Stimulated activated CD4-positive, alpha-beta T cell treated with anti-CD3 and anti-CD28 coated beads, Interleukin-4, amount 100 ng/mL, for 48 hours (primary cell): ENCODE data around the gene ZNF496.
"Not testable (repeated sequence)": the region's sequence is repeated elsewhere in the genome, so short reads cannot be mapped to it uniquely, and the experiment has no call there.

Experiments used
- DNase-seq, 2 donors: peaks; one replicate each; pipeline ENCODE4 v3.0.0-alpha.2; 2020; ENCODE audit warnings: low read depth in 2 of 2

Gene ZNF496

GRCh38 chr1:247359559-247359958, 27.9 kb upstream of the ZNF496 start:
- no peak for DNase-seq

- no peak for DNase-seq
Measured at GRCh38 chr1:247358920-247359319, 27.3 kb upstream of the ZNF496 start.

- DNase-seq = no peak
Measured at GRCh38 chr1:247357781-247358211, 26.1 kb upstream of the ZNF496 start.

- DNase-seq = no peak
Measured at GRCh38 chr1:247357052-247357780, 25.5 kb upstream of the ZNF496 start.

GRCh38 chr1:247355160-247355559, 23.5 kb upstream of the ZNF496 start:
- not testable (repeated sequence) for DNase-seq

- DNase-seq = no peak
Measured at GRCh38 chr1:247352175-247352574, 20.5 kb upstream of the ZNF496 start.

GRCh38 chr1:247350587-247350986, 18.9 kb upstream of the ZNF496 start:
- DNase-seq = no peak

GRCh38 chr1:247347477-247348222, 16.0 kb upstream of the ZNF496 start:
- no peak for DNase-seq

- no peak for DNase-seq
Measured at GRCh38 chr1:247345881-247346280, 14.2 kb upstream of the ZNF496 start.

- no peak for DNase-seq
Measured at GRCh38 chr1:247343801-247344200, 12.1 kb upstream of the ZNF496 start.

- no peak for DNase-seq
Measured at GRCh38 chr1:247338723-247339275, 7.1 kb upstream of the ZNF496 start.

- DNase-seq = no peak
Measured at GRCh38 chr1:247337961-247338360, 6.3 kb upstream of the ZNF496 start.

- no peak for DNase-seq
Measured at GRCh38 chr1:247337250-247337746, 5.6 kb upstream of the ZNF496 start.

GRCh38 chr1:247336390-247336789, 4.7 kb upstream of the ZNF496 start:
- no peak for DNase-seq

GRCh38 chr1:247335882-247336281, 4.2 kb upstream of the ZNF496 start:
- DNase-seq = no peak

- no peak for DNase-seq
Measured at GRCh38 chr1:247334378-247335133, 2.9 kb upstream of the ZNF496 start.

- DNase-seq = no peak
Measured at GRCh38 chr1:247332623-247333361, 1.1 kb upstream of the ZNF496 start.

GRCh38 chr1:247332215-247332622, 552 bp upstream of the ZNF496 start:
- peak; percentile 39 to 46 for DNase-seq

- peak; percentile 60 to 69 for DNase-seq
Measured at GRCh38 chr1:247331172-247331524, 519 bp downstream of the ZNF496 start.

GRCh38 chr1:247330548-247331171, 1.0 kb downstream of the ZNF496 start:
- no peak for DNase-seq

GRCh38 chr1:247329097-247329617, 2.5 kb downstream of the ZNF496 start:
- no peak for DNase-seq
